Keratinocyte (primary cell): ENCODE results near the gene SLC25A42. TPM values are rescaled to one million over a fixed set of nuclear protein-coding genes. Genes with fewer than 3 reads are reported as not detected.
"Not testable (repeated sequence)": the region's sequence is repeated elsewhere in the genome, so short reads cannot be mapped to it uniquely, and the experiment has no call there.

ENCODE experiments used
- DNase-seq: peaks from one replicate; pipeline ENCODE4 v3.0.0-alpha.2; 2011; ENCODE audit warnings: low read depth, missing footprints, low spot score
- FAIRE-seq: peaks from 2 replicates; lab custom pipeline; 2011; peaks lifted over from hg19 to GRCh38; lab: Jason Lieb, UNC
- H2AFZ ChIP-seq: 2 replicates; pipeline ENCODE4 v1.6.0; 2012; ENCODE audit warnings: low read length, control low read depth, inconsistent platforms; ENCODE audit not compliant: control insufficient read depth
- H3K27ac ChIP-seq: 2 replicates; pipeline ENCODE4 v1.5.1; 2011; ENCODE audit warnings: low read length; ENCODE audit not compliant: control insufficient read depth, insufficient read depth
- H3K27me3 ChIP-seq: 3 replicates; pipeline ENCODE4 v1.6.0; 2011; ENCODE audit warnings: low read length; ENCODE audit not compliant: control insufficient read depth, insufficient read depth; ENCODE audit errors: extremely low read depth
- H3K36me3 ChIP-seq, 2 experiments: 2 replicates in 1 of 2; 3 replicates in 1 of 2; pipeline ENCODE4 v1.5.1; 2011; ENCODE audit warnings: low read length in 2 of 2, mild to moderate bottlenecking in 1 of 2; ENCODE audit not compliant: control insufficient read depth in 2 of 2, insufficient read depth in 2 of 2; ENCODE audit errors: extremely low read depth in 1 of 2
- H3K4me1 ChIP-seq: 3 replicates; pipeline ENCODE4 v1.5.1; 2011; ENCODE audit warnings: low read length; ENCODE audit not compliant: control insufficient read depth, insufficient read depth; ENCODE audit errors: extremely low read depth
- H3K4me2 ChIP-seq: 3 replicates; pipeline ENCODE4 v1.6.0; 2011; ENCODE audit warnings: low read depth, low read length; ENCODE audit not compliant: control insufficient read depth, insufficient read depth; ENCODE audit errors: extremely low read depth
- H3K4me3 ChIP-seq, 3 experiments: fragments of 200-600 bp in 1 of 3; sonication (generic) in 1 of 3; 2 replicates in 2 of 3; 3 replicates in 1 of 3; pipeline ENCODE4 v1.5.1; 2011 to 2016; ENCODE audit warnings: low read length in 3 of 3, mild to moderate bottlenecking in 3 of 3, control low read depth in 2 of 3, inconsistent platforms in 1 of 3, low read depth in 1 of 3, mixed read lengths in 1 of 3, mixed run types in 1 of 3, moderate library complexity in 1 of 3; ENCODE audit not compliant: control insufficient read depth in 2 of 3, insufficient read depth in 2 of 3; ENCODE audit errors: extremely low read depth in 1 of 3
- H3K79me2 ChIP-seq: 2 replicates; pipeline ENCODE4 v1.6.0; 2012; ENCODE audit warnings: low read length; ENCODE audit not compliant: control insufficient read depth, insufficient read depth
- H3K9ac ChIP-seq: 3 replicates; pipeline ENCODE4 v1.6.0; 2011; ENCODE audit warnings: low read length; ENCODE audit not compliant: control insufficient read depth, insufficient read depth; ENCODE audit errors: extremely low read depth
- H3K9me1 ChIP-seq: 3 replicates; pipeline ENCODE4 v1.6.0; 2011; ENCODE audit warnings: low read length; ENCODE audit not compliant: control insufficient read depth, insufficient read depth; ENCODE audit errors: extremely low read depth
- H3K9me3 ChIP-seq: 2 replicates; pipeline ENCODE4 v1.5.1; 2012; ENCODE audit warnings: low read depth, low read length; ENCODE audit not compliant: control insufficient read depth
- H4K20me1 ChIP-seq: 3 replicates; pipeline ENCODE4 v1.6.0; 2011; ENCODE audit warnings: low read length; ENCODE audit not compliant: control insufficient read depth, insufficient read depth; ENCODE audit errors: extremely low read depth
- EZH2 ChIP-seq: IDR thresholded peaks from one replicate; pipeline ENCODE4 v1.6.1; 2012; ENCODE audit warnings: inconsistent platforms, mild to moderate bottlenecking, low read length, moderate library complexity
- dilution Hi-C: fragments of 300-500 bp; cut with MboI; formaldehyde crosslinking; loops from one replicate; pipeline ENCODE4 v1.7.0; 2020; ENCODE audit warnings: low sequenced_read_pairs; ENCODE audit not compliant: extremely low pct_ligation_motif_present
- polyA plus RNA-seq, 5 experiments: library from polyadenylated mRNA; depleted of rRNA in 3 of 5; stranded (reverse) in 3 of 5; stranded (forward) in 1 of 5; unstranded in 1 of 5; fragments of >200 nt; gene quantifications; 1 replicate in 1 of 5; 2 replicates in 3 of 5; 3 replicates in 1 of 5; pipeline versions ENCODE4 v1.2.1 to v1.2.3, GENCODE V29; 2011 to 2012; ENCODE audit warnings: missing spikeins in 2 of 5, low read depth in 1 of 5, low replicate concordance in 1 of 5
- TF ChIP-seq, protein P1 (sequence below), 3 experiments: IDR thresholded peaks in 1 of 3; conservative IDR thresholded peaks in 1 of 3; optimal IDR thresholded peaks in 1 of 3; 2 replicates in 2 of 3; 3 replicates in 1 of 3; pipeline versions ENCODE3 to v1.5.1; 2011; ENCODE audit warnings: low read length in 3 of 3, mild to moderate bottlenecking in 3 of 3, moderate library complexity in 2 of 3, control low read depth in 1 of 3, inconsistent platforms in 1 of 3; ENCODE audit not compliant: insufficient read depth in 2 of 3; ENCODE audit errors: extremely low read depth in 1 of 3

Gene SLC25A42
- polyA plus RNA-seq, 1 donor (not counting 4 experiments of a cell fraction or from before 2014, with no cell fraction given), result 1.2 TPM

DNA sequence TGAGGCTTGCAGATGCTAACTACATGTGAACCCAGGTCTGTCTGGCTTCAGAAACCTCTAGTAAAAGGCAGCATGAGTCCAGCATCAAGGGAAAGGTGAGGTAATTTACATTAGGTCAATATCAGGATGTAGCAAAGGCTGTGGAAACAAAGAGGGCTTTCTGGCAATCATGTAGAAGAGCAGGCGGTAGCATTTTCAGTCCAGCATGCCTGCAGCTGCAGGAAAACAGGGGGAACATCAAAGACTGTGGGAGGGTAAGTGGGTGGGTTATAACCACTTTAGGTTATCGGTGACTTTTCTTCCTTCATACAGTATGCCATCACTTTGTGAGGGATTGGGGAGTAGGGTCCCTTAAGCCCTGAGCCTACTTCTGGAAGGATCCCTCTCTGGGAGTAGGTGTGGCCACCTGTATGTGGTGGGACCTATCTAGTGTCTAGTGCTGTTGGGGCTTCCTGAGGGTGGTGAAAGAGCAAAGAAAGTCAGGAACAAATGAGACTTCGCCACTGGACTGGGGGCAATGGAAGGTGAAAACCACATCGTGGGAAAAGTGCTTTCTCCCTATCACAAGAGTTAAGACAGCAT, 41.3 kb upstream of the SLC25A42 start:
- FAIRE-seq (no peak), DNase-seq (no peak)
- no peak overlapping the region for H2AFZ ChIP-seq
- no peak for TF ChIP-seq EZH2
- TF ChIP-seq, protein P1, sequence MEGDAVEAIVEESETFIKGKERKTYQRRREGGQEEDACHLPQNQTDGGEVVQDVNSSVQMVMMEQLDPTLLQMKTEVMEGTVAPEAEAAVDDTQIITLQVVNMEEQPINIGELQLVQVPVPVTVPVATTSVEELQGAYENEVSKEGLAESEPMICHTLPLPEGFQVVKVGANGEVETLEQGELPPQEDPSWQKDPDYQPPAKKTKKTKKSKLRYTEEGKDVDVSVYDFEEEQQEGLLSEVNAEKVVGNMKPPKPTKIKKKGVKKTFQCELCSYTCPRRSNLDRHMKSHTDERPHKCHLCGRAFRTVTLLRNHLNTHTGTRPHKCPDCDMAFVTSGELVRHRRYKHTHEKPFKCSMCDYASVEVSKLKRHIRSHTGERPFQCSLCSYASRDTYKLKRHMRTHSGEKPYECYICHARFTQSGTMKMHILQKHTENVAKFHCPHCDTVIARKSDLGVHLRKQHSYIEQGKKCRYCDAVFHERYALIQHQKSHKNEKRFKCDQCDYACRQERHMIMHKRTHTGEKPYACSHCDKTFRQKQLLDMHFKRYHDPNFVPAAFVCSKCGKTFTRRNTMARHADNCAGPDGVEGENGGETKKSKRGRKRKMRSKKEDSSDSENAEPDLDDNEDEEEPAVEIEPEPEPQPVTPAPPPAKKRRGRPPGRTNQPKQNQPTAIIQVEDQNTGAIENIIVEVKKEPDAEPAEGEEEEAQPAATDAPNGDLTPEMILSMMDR (optimal IDR thresholded peaks at IDR 0.05 in 1 of 3, IDR thresholded peaks at IDR 0.05 in 1 of 3, conservative IDR thresholded peaks at IDR 0.05 in 1 of 3; ENCODE audit: extremely low read depth in 1 of 3, insufficient read depth in 2 of 3, low read length in 3 of 3), result no peak
- H3K9me3 ChIP-seq, result no peaks in the 10 kb centered on the region
- H3K36me3 ChIP-seq, result peaks cover 33 to 42% of the 10 kb centered on the region in 2 experiments
- H3K27ac ChIP-seq, result no peak overlapping the region
- H3K27me3 ChIP-seq, result no peaks in the 10 kb centered on the region
- H3K4me1 ChIP-seq, result peaks cover 8% of the 10 kb centered on the region
- H3K79me2 ChIP-seq, result peaks cover 64% of the 10 kb centered on the region
- no peak overlapping the region for H3K4me3 ChIP-seq
- peaks cover 13% of the 10 kb centered on the region for H4K20me1 ChIP-seq
- H3K9me1 ChIP-seq, result no peaks in the 10 kb centered on the region
- no peak overlapping the region for H3K4me2 ChIP-seq
- dilution Hi-C loops, result no loop called here
- H3K9ac ChIP-seq, result no peak overlapping the region

DNA sequence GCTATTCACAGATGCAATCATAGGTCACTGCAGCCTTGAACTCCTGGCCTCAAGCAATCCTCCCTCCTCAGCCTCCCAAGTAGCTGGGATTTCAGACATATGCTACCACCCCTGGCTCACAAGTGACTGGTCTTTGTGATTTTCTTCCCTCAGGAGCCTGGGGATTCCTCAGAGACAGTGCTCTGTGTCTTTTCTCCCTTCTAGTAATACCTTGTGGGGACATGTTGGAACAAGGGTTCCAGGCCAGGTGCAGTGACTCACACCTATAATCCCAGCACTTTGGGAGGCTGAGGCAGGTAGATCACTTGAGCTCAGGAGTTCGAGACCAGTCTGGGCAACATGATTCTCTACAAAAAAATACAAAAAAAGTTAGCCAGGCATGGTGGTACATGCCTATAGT, 40.4 kb upstream of the SLC25A42 start:
- FAIRE-seq, H3K9me3 ChIP-seq, H3K9me1 ChIP-seq, H3K4me1 ChIP-seq, H2AFZ ChIP-seq, H3K4me2 ChIP-seq, dilution Hi-C loops, H3K9ac ChIP-seq, H3K27me3 ChIP-seq, H3K4me3 ChIP-seq: not testable (repeated sequence)
- Histone ChIP-seq H3K27ac (peak overlapping the region; percentile 17), H3K36me3 (peaks cover 37 to 48% of the 10 kb centered on the region in 2 experiments), H4K20me1 (peaks cover 15% of the 10 kb centered on the region), H3K79me2 (peaks cover 65% of the 10 kb centered on the region)
- DNase-seq, result peak; percentile 40

DNA sequence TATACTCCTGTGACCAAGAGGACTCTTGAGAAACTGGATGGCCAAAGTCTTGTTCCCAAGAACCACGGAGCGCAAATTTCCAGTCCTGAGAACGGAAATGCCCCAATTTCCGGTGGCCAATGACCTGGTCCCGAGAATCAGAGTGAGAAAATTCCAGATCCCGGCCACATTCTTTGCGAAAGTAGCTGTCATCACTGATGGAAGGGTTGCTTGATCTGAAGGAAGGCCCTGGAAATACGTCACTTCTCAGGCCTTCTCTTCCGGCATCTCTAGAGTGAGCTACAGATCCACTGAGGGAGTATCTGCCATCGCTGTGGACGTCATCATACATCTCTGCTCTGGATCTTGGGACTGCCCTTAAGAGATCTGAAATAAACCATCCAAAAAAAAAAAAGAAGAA, 37.9 kb upstream of the SLC25A42 start:
- no peak for FAIRE-seq

More for the DNA sequence above, 37.9 kb upstream of the SLC25A42 start:
- H3K4me1 ChIP-seq, result peaks cover 8% of the 10 kb centered on the region
- H3K9me1 ChIP-seq, result no peaks in the 10 kb centered on the region
- no peak overlapping the region for H3K4me3 ChIP-seq
- dilution Hi-C loops, result no loop called here
- DNase-seq, result no peak
- peaks cover 34 to 50% of the 10 kb centered on the region in 2 experiments for H3K36me3 ChIP-seq
- H4K20me1 ChIP-seq, result peaks cover 12% of the 10 kb centered on the region
- no peaks in the 10 kb centered on the region for H3K9me3 ChIP-seq
- H3K4me2 ChIP-seq, result no peak overlapping the region
- TF ChIP-seq, protein P1 (optimal IDR thresholded peaks at IDR 0.05 in 1 of 3, IDR thresholded peaks at IDR 0.05 in 1 of 3, conservative IDR thresholded peaks at IDR 0.05 in 1 of 3; ENCODE audit: extremely low read depth in 1 of 3, insufficient read depth in 2 of 3, low read length in 3 of 3), result no peak
- no peak for TF ChIP-seq EZH2
- H3K27ac ChIP-seq, result no peak overlapping the region
- H3K27me3 ChIP-seq, result no peaks in the 10 kb centered on the region
- no peak overlapping the region for H3K9ac ChIP-seq
- peaks cover 63% of the 10 kb centered on the region for H3K79me2 ChIP-seq
- no peak overlapping the region for H2AFZ ChIP-seq
